ENCODE data around the gene ZFP62.

DNA sequence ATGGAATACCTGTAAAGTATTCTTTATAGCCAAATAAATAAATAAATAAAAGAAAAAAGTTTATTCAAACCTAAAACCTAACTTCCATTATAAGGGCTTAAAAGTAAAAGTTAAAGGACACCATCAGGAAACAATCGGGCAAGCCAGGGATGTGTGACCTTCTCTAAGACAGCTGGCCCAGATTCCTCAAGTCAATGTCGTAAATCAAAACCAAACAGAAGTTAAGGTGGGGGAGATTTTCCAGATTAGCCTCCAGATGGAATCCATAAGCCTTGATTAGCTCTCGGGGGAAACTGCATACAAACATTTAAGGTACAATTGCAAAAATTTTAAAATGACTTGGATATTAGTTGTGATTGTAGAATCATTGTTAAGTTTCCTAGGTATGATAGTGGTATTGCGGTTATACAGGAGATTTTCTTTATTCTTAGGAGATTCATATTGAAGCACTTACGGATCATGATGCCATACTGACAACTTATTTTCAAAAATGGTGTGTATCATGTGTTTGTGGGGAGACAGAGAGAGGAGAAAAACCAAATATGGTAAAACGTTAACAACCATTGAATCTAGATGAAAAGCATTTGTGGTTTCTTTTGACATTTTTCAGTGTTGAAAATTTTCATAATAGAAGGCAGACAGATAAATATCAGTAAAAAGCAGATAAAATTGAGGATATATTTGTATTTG, 37.0 kb downstream of the ZFP62 start:
- TF ChIP-seq POLR2A (IDR thresholded peaks at IDR 0.05; ENCODE audit: low read length) (no peak), GATA1 (IDR thresholded peaks at IDR 0.05; ENCODE audit: low read depth, low read length) (no peak)
